Caco-2 (cell line): ENCODE results near the gene CDC42EP3. TPM values are rescaled to one million over a fixed set of nuclear protein-coding genes. Genes with fewer than 3 reads are reported as not detected.

ENCODE experiments used
- BruUV-seq: library from RNA; stranded (reverse); fragments of 400-500 nt; replicated peaks from 2 replicates; lab custom pipeline; 2021; lab: Mats Ljungman, UMichigan
- CTCF ChIA-PET: fragments of 300-600 bp; sonication (Branson Sonifier 250); formaldehyde crosslinking; loops from one replicate; lab custom pipeline; 2022; ENCODE audit warnings: antibody characterized with exemption; lab: Charles Lee
- POLR2A ChIA-PET: fragments of 300-600 bp; sonication (Branson Sonifier 250); formaldehyde crosslinking; loops from one replicate; lab custom pipeline; 2022; ENCODE audit warnings: antibody characterized with exemption; lab: Charles Lee
- DNase-seq, 2 experiments: peaks; one replicate each; pipeline versions ENCODE4 v3.0.0 to v3.0.0-alpha.2; 2020 to 2022
- H3K27me3 ChIP-seq: replicated peaks from 2 replicates; pipeline ENCODE4 v1.6.0; 2011; ENCODE audit warnings: low read length; ENCODE audit not compliant: control insufficient read depth, insufficient read depth
- H3K36me3 ChIP-seq: 2 replicates; pipeline ENCODE4 v1.5.1; 2011; ENCODE audit warnings: low read length; ENCODE audit not compliant: control insufficient read depth, insufficient read depth
- H3K4me1 ChIP-seq: fragments of 250-450 bp; sonication (Bioruptor Pico); 2 replicates; pipeline ENCODE4 v1.5.1; 2020; ENCODE audit warnings: mild to moderate bottlenecking
- H3K4me3 ChIP-seq: 2 replicates; pipeline ENCODE4 v1.5.1; 2011; ENCODE audit warnings: low read depth, mild to moderate bottlenecking, control low read depth, low read length
- H3K9me3 ChIP-seq: fragments of 250-450 bp; sonication (Bioruptor Pico); 2 replicates; pipeline ENCODE4 v1.5.1; 2020; ENCODE audit warnings: mild to moderate bottlenecking, moderate library complexity
- H3K27ac Mint-ChIP-seq: one replicate; pipeline ENCODE4 v1.8.0; 2022; ENCODE audit warnings: mixed read lengths; ENCODE audit not compliant: unreplicated experiment
- H3K27me3 Mint-ChIP-seq: one replicate; pipeline ENCODE4 v1.8.0; 2022; ENCODE audit warnings: mixed read lengths; ENCODE audit not compliant: insufficient read depth, unreplicated experiment
- H3K36me3 Mint-ChIP-seq: one replicate; pipeline ENCODE4 v1.8.0; 2022; ENCODE audit warnings: mild to moderate bottlenecking, mixed read lengths; ENCODE audit not compliant: insufficient read depth, unreplicated experiment
- H3K4me1 Mint-ChIP-seq: one replicate; pipeline ENCODE4 v1.8.0; 2022; ENCODE audit warnings: low read depth, mixed read lengths; ENCODE audit not compliant: unreplicated experiment
- H3K4me3 Mint-ChIP-seq: one replicate; pipeline ENCODE4 v1.8.0; 2022; ENCODE audit warnings: mild to moderate bottlenecking, moderate library complexity, mixed read lengths; ENCODE audit not compliant: unreplicated experiment
- H3K9me3 Mint-ChIP-seq: one replicate; pipeline ENCODE4 v1.8.0; 2022; ENCODE audit warnings: mixed read lengths; ENCODE audit not compliant: unreplicated experiment
- intact Hi-C: fragments of 100-400 bp; cut with micrococcal nuclease; formaldehyde crosslinking; loops from one replicate; pipeline ENCODE4 v1.10.0; 2022; ENCODE audit not compliant: unreplicated experiment
- total RNA-seq: library from RNA; stranded (reverse); gene quantifications from 2 replicates; pipeline ENCODE4 v1.2.3, GENCODE V29; 2022
- TF ChIP-seq, protein P1 (sequence below), 2 experiments: fragments of 200-600 bp in 1 of 2; IDR thresholded peaks; 1 replicate in 1 of 2; 2 replicates in 1 of 2; pipeline versions ENCODE4 v1.5.1 to v1.8.0; 2011 to 2022; ENCODE audit warnings: antibody characterized with exemption in 1 of 2, control low read depth in 1 of 2, inconsistent platforms in 1 of 2, low read depth in 1 of 2, low read length in 1 of 2, mild to moderate bottlenecking in 1 of 2, moderate library complexity in 1 of 2; ENCODE audit not compliant: insufficient read depth in 1 of 2, severe bottlenecking in 1 of 2, unreplicated experiment in 1 of 2

CDC42EP3 gene
- total RNA-seq, 1 experiment from 2014 or later = 95.8 TPM

DNA sequence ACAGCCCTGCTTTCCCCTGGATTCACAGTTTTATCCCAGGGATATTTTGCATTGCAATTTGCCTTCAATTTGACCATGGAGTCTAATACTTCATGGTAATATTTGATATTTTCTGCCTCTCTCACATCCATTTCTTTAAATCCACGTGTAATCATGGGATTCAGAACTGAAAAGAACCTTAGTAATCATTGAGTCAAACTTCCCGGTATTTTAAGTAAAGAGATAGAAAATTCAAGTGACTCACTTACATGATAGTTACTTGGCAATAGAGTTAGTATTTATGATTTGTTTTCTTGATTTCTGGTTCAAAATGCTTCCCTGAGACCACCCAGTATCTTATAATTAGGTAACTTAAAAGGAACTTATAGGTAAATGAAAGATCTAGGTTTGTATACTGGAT is 33.7 kb upstream of the CDC42EP3 start:
- ChIA-PET CTCF (no interaction called here), POLR2A (no interaction called here)
- DNase-seq = no peak
- Histone ChIP-seq H3K4me3 (no peak overlapping the region), H3K27me3 (no peaks in the 10 kb centered on the region), H3K9me3 (no peaks in the 10 kb centered on the region), H3K4me1 (0 out of 2 replicates have a peak, but pooled peaks cover 7% of the 10 kb centered on the region), H3K36me3 (no peaks in the 10 kb centered on the region)
- no TSS peak for BruUV-seq
- no peaks in the 10 kb centered on the region for H3K27me3 Mint-ChIP-seq
- intact Hi-C loops = no loop called here
- H3K27ac Mint-ChIP-seq = no peak overlapping the region
- no peak overlapping the region for H3K4me3 Mint-ChIP-seq
- H3K36me3 Mint-ChIP-seq = peaks cover 5% of the 10 kb centered on the region
- TF ChIP-seq, protein P1, sequence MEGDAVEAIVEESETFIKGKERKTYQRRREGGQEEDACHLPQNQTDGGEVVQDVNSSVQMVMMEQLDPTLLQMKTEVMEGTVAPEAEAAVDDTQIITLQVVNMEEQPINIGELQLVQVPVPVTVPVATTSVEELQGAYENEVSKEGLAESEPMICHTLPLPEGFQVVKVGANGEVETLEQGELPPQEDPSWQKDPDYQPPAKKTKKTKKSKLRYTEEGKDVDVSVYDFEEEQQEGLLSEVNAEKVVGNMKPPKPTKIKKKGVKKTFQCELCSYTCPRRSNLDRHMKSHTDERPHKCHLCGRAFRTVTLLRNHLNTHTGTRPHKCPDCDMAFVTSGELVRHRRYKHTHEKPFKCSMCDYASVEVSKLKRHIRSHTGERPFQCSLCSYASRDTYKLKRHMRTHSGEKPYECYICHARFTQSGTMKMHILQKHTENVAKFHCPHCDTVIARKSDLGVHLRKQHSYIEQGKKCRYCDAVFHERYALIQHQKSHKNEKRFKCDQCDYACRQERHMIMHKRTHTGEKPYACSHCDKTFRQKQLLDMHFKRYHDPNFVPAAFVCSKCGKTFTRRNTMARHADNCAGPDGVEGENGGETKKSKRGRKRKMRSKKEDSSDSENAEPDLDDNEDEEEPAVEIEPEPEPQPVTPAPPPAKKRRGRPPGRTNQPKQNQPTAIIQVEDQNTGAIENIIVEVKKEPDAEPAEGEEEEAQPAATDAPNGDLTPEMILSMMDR (IDR thresholded peaks at IDR 0.05; ENCODE audit: insufficient read depth in 1 of 2, low read depth in 1 of 2, low read length in 1 of 2, severe bottlenecking in 1 of 2, unreplicated experiment in 1 of 2) = no peak
- H3K4me1 Mint-ChIP-seq = peaks cover 9% of the 10 kb centered on the region
- peaks cover 15% of the 10 kb centered on the region for H3K9me3 Mint-ChIP-seq

DNA sequence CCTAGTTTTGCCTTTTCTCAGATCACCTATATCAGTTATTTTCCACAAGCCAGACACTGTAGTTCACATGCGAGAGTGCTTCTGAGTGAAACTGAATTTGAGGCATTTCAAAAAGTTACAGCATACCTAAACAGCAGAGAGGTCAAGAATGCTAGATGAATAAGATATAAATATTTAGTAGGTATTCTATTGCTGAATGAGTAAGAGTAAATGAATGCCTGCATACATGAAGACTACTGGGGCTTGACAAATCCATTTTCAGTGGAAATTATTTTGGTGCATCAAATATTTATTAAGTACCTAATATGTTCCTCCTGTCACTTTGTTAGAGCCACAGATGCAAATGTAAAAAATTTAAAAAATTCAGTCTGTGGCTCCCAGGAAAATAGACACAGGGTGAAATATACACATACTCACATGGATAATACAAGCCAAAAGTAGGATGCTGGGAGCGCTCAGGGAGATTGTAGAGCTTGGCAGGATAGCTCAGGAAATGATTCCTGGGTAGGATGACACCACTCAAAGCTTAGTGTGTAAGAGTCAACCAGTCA is 27.6 kb upstream of the CDC42EP3 start:
- BruUV-seq = no TSS peak
- intact Hi-C loops = no loop called here
- Histone ChIP-seq H3K36me3 (no peaks in the 10 kb centered on the region), H3K27me3 (no peaks in the 10 kb centered on the region), H3K4me3 (no peak overlapping the region), H3K9me3 (no peaks in the 10 kb centered on the region), H3K4me1 (peaks cover 11% of the 10 kb centered on the region; the same call in 1 of the 2 replicates)
- POLR2A ChIA-PET = no interaction called here
- no peak for DNase-seq
- Mint-ChIP-seq H3K36me3 (peaks cover 1% of the 10 kb centered on the region), H3K27me3 (no peaks in the 10 kb centered on the region), H3K9me3 (peaks cover 21% of the 10 kb centered on the region), H3K27ac (peak overlapping the region; percentile 1), H3K4me1 (peaks cover 16% of the 10 kb centered on the region), H3K4me3 (no peak overlapping the region)
- TF ChIP-seq, protein P1 (IDR thresholded peaks at IDR 0.05; ENCODE audit: insufficient read depth in 1 of 2, low read depth in 1 of 2, low read length in 1 of 2, severe bottlenecking in 1 of 2, unreplicated experiment in 1 of 2) = no peak
- CTCF ChIA-PET = interaction anchor here (0.5 kb wide), 1 partner anchor 180 kb away, joined by 4 read pairs; no protein-coding TSS in a partner anchor

DNA sequence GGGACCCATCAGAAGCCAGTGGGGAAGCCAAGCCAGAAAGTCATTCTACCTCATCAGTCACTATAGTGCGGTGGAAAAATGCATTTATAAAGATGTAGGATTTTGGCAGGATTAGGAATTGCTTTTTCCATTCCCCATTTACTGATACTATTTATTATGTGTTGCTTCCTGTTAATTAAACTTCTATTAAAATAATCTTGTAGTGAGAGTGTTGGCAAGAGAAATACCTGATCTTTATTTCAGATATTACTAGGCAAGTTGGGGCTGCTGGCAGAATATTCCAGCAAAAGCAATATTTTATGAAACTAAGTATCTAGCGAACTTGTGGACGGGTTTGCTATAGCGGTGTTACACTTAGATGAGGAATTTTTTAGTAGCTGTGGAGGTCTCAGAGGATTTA is 23.9 kb upstream of the CDC42EP3 start:
- no peak for DNase-seq
- H3K27ac Mint-ChIP-seq = no peak overlapping the region
- POLR2A ChIA-PET = no interaction called here
- Histone ChIP-seq H3K36me3 (no peaks in the 10 kb centered on the region), H3K4me3 (no peak overlapping the region), H3K4me1 (peaks cover 14% of the 10 kb centered on the region), H3K27me3 (no peaks in the 10 kb centered on the region), H3K9me3 (no peaks in the 10 kb centered on the region)
- H3K4me3 Mint-ChIP-seq = no peak overlapping the region
- no peaks in the 10 kb centered on the region for H3K27me3 Mint-ChIP-seq
- H3K4me1 Mint-ChIP-seq = peaks cover 27% of the 10 kb centered on the region
- peaks cover 14% of the 10 kb centered on the region for H3K9me3 Mint-ChIP-seq
- TF ChIP-seq, protein P1 (IDR thresholded peaks at IDR 0.05; ENCODE audit: insufficient read depth in 1 of 2, low read depth in 1 of 2, low read length in 1 of 2, severe bottlenecking in 1 of 2, unreplicated experiment in 1 of 2) = no peak
- H3K36me3 Mint-ChIP-seq = no peaks in the 10 kb centered on the region
- intact Hi-C loops = no loop called here
- CTCF ChIA-PET = no interaction called here
- BruUV-seq = no TSS peak
